ENCODE data around the gene BCAP29. TPM values are rescaled to one million over a fixed set of nuclear protein-coding genes. Genes with fewer than 3 reads are reported as not detected.

The BCAP29 gene
- total RNA-seq, 4 donors from 2014 or later = 112 to 147 (median 131) TPM

GRCh38 chr7:107660381-107661080 is 80.5 kb downstream of the BCAP29 start, which contains the start of gene SLC26A4:
TSS of gene SLC26A4 (plus strand) at chr7:107660828. CDS start at chr7:107661642, 814 bp downstream.
- no peak for TF ChIP-seq CTCF (IDR thresholded peaks at IDR 0.05; ENCODE audit: low read depth)

- TF ChIP-seq CTCF (IDR thresholded peaks at IDR 0.05; ENCODE audit: low read depth) = no peak
These were observed 81.2 kb downstream of the BCAP29 start for GRCh38 chr7:107661081-107661864.

GRCh38 chr7:107661865-107662379 is 81.9 kb downstream of the BCAP29 start:
- no peak for TF ChIP-seq CTCF (IDR thresholded peaks at IDR 0.05; ENCODE audit: low read depth)

- TF ChIP-seq CTCF (IDR thresholded peaks at IDR 0.05; ENCODE audit: low read depth) = no peak
These were observed 83.2 kb downstream of the BCAP29 start for GRCh38 chr7:107663196-107663595.

GRCh38 chr7:107666790-107667189 is 86.7 kb downstream of the BCAP29 start:
- no peak for TF ChIP-seq CTCF (IDR thresholded peaks at IDR 0.05; ENCODE audit: low read depth)

- TF ChIP-seq CTCF (IDR thresholded peaks at IDR 0.05; ENCODE audit: low read depth) = no peak
These were observed 87.3 kb downstream of the BCAP29 start for GRCh38 chr7:107667341-107667740.

- no peak for TF ChIP-seq CTCF (IDR thresholded peaks at IDR 0.05; ENCODE audit: low read depth)
These were observed 88.2 kb downstream of the BCAP29 start for GRCh38 chr7:107668296-107668695.
